Adrenal gland (tissue), 12 donors: ENCODE results near the gene PFAS. TPM values are rescaled to one million over a fixed set of nuclear protein-coding genes. Genes with fewer than 3 reads are reported as not detected.
"Not testable (repeated sequence)": the region's sequence is repeated elsewhere in the genome, so short reads cannot be mapped to it uniquely, and the experiment has no call there.

Experiments
- DNase-seq, 7 donors: peaks; one replicate each; pipeline ENCODE4 v3.0.0-alpha.2; 2019 to 2020
- H3K27ac ChIP-seq, 5 donors: fragments of 200-600 bp; sonication (generic) in 4 of 5; 1 replicate in 3 of 5; 2 replicates in 2 of 5; pipeline versions ENCODE4 v1.5.1 to v1.8.0; 2016 to 2020; ENCODE audit warnings: mild to moderate bottlenecking in 1 of 5
- H3K27me3 ChIP-seq: fragments of 200-600 bp; 2 replicates; pipeline ENCODE4 v1.8.0; 2021
- H3K36me3 ChIP-seq, 2 donors: fragments of 200-600 bp; replicated peaks in 1 of 2; 1 replicate in 1 of 2; 2 replicates in 1 of 2; pipeline versions ENCODE4 v1.5.1 to v1.8.0; 2018 to 2022
- H3K4me1 ChIP-seq, 2 donors: fragments of 200-600 bp; replicated peaks in 1 of 2; 1 replicate in 1 of 2; 2 replicates in 1 of 2; pipeline versions ENCODE4 v1.5.1 to v1.8.0; 2018 to 2021
- H3K4me3 ChIP-seq, 4 donors: fragments of 200-600 bp; sonication (generic) in 3 of 4; one replicate each; pipeline ENCODE4 v1.5.1; 2016 to 2018
- H3K9me3 ChIP-seq, 3 donors: fragments of 200-600 bp; sonication (generic) in 1 of 3; replicated peaks in 1 of 3; 1 replicate in 2 of 3; 2 replicates in 1 of 3; pipeline versions ENCODE4 v1.5.1 to v1.8.0; 2016 to 2021
- CTCF ChIP-seq, 6 experiments: fragments of 450-650 bp in 4 of 6; fragments of 200-600 bp in 2 of 6; sonication (generic) in 1 of 6; IDR thresholded peaks; 1 replicate in 5 of 6; 2 replicates in 1 of 6; pipeline versions ENCODE4 v1.5.1 to v1.8.0; 2016 to 2021; ENCODE audit warnings: antibody characterized with exemption in 6 of 6, mild to moderate bottlenecking in 2 of 6, moderate library complexity in 1 of 6
- POLR2A ChIP-seq, 2 donors: fragments of 450-650 bp; IDR thresholded peaks; one replicate each; pipeline ENCODE4 v1.6.1; 2017; ENCODE audit warnings: antibody characterized with exemption in 2 of 2, mild to moderate bottlenecking in 2 of 2, moderate library complexity in 1 of 2
- whole genome bisulfite sequencing, 4 donors: extraction: QIAGEN DNeasy Blood & Tissue Kit in 2 of 4; methylation state at CpG; one replicate each; pipeline versions ENCODE4 v1.1.5 to v1.1.7; 2013 to 2017; 5-methylcytosine and 5-hydroxymethylcytosine counted together
- intact Hi-C, 2 donors: fragments of 100-400 bp; cut with DNase I; formaldehyde crosslinking; loops; one replicate each; pipeline versions ENCODE4 v1.14.1 to v1.15.0; 2022 to 2023
- polyA plus RNA-seq, 3 donors: library from polyadenylated mRNA; stranded (reverse); fragments of 200-250 nt in 2 of 3; fragments of 350-450 nt in 1 of 3; fragmentation: Illumina TruSeq in 1 of 3; extraction: RNeasy Lipid Tissue Mini Kit (QIAGEN cat#74804) in 1 of 3; gene quantifications; one replicate each; pipeline ENCODE4 v1.2.3, GENCODE V29; 2013 to 2014
- total RNA-seq, 9 donors: library from RNA; depleted of rRNA in 4 of 9; stranded (reverse); fragments of >200 nt in 4 of 9; fragments of 120-200 nt in 1 of 9; fragmentation: NEBNext Ultra II Directional in 1 of 9; extraction: Animal tissue kit (Norgen Biotek cat#: 25700) in 1 of 9; gene quantifications; one replicate each; pipeline versions ENCODE4 v1.1.0 to v1.2.4, GENCODE V29; 2013 to 2023
- donor health status: healthy with polysubstance abuse.
- donor health status: Bipolar disorder and iron deficiency.
- donor health status: DM: yes; HTN: yes; CAD: no.
- donor health status: DM: no; HTN: no; CAD: no.
- donor health status: DM: no; HTN: no; CAD: no.
- donor health status: DM: yes; HTN: yes; CAD: no.

Gene PFAS
- total and polyA plus RNA-seq, 12 donors = 9.7 to 53.6 (median 21.8) TPM

DNA sequence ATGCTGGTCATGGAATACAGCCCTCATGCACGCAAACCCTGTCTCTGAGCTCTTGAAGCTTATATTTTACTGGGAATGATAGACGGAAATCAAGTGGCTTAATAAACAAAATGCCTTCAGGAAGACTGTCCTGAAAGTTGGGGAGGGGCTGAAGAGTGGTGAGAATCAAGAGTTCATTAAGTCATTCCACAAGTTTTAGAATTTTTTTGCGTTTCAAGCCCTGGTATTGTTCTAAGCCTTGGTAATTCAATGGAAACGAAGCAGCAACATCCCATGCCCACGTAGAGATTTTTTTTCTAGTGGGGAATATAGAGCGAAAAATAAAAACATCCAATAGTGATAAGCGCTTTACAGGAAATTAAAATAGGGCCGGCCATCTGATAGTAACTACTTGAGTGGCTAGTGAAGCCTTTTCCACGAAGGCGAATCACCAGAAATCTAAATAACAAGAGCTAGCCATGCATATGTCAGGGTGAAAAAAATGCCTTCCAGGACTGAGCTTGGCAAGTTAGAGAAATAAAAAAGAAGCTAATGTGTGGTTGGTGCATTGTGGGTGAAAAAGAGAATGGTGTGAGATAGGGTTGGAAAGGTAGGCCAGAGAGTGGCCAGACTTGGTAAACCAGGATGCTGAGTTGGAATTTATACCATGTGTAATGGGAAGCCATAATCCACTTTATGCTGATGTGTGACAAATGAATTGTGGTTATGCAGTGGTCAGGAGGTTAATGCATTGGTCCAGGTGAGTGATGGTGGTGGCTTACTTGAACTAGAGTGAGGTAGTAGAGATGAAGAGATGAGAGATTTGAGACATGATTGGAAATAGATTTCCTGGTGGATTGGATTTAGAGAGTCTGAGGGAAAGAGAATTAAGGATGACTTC is 772 bp downstream of the PFAS start:
- H3K27ac ChIP-seq = peak overlapping the region in 2 of 5 donors; percentile 95 to 99

GRCh38 chr17:8251411-8251810 is 2.3 kb downstream of the PFAS start:
- not testable (repeated sequence) for H3K27ac ChIP-seq, H3K27me3 ChIP-seq, DNase-seq, H3K9me3 ChIP-seq, H3K4me1 ChIP-seq, H3K4me3 ChIP-seq
- WGBS, 4 donors = 68 to 89% (median 76%) methylated on average over 2 of the region's 2 CpGs
- intact Hi-C loops = loop anchor here (5.0 kb wide), 2 partner anchors 36 to 41 kb away; partner anchors contain the start of gene RANGRF (in 1 of the 2)
- H3K36me3 ChIP-seq = peaks cover 0 to 21% of the 10 kb centered on the region in 2 donors

More for the DNA sequence above, 772 bp downstream of the PFAS start:
- no peak for TF ChIP-seq CTCF (IDR thresholded peaks at IDR 0.05)
- Histone ChIP-seq H3K9me3 (no peaks in the 10 kb centered on the region), H3K27me3 (no peaks in the 10 kb centered on the region), H3K36me3 (peaks cover 0 to 7% of the 10 kb centered on the region in 2 donors), H3K4me3 (peak overlapping the region; percentile 38 to 85 (median 56)), H3K4me1 (peaks cover 0 to 8% of the 10 kb centered on the region in 2 donors)
- no peak for DNase-seq
- intact Hi-C loops = loop anchor here (5.0 kb wide), 2 partner anchors 37 to 42 kb away; partner anchors contain the start of gene RANGRF (in 1 of the 2)
- WGBS, 4 donors = 13 to 16% (median 15%) methylated on average over 10 of the region's 10 CpGs

GRCh38 chr17:8253801-8254200 is 4.7 kb downstream of the PFAS start:
- no peak for TF ChIP-seq POLR2A (IDR thresholded peaks at IDR 0.05)
- TF ChIP-seq CTCF (IDR thresholded peaks at IDR 0.05) = peak in 2 of 6 experiments; percentile 18 to 28
- H3K36me3 ChIP-seq = peaks cover 0 to 37% of the 10 kb centered on the region in 2 donors
- H3K27me3 ChIP-seq = no peaks in the 10 kb centered on the region
- H3K4me1 ChIP-seq = peaks cover 0 to 8% of the 10 kb centered on the region in 2 donors
- H3K27ac ChIP-seq = no peak overlapping the region
- WGBS, 4 donors = 56 to 84% (median 65%) methylated on average over 2 to 8 of the region's 8 CpGs
- H3K4me3 ChIP-seq = no peak overlapping the region
- peak in 2 of 7 donors; percentile 28 to 34 for DNase-seq
- intact Hi-C loops = loop anchor here (5.0 kb wide), 2 partner anchors 34 to 38 kb away; partner anchors contain the start of gene RANGRF (in 1 of the 2)
- H3K9me3 ChIP-seq = no peaks in the 10 kb centered on the region

DNA sequence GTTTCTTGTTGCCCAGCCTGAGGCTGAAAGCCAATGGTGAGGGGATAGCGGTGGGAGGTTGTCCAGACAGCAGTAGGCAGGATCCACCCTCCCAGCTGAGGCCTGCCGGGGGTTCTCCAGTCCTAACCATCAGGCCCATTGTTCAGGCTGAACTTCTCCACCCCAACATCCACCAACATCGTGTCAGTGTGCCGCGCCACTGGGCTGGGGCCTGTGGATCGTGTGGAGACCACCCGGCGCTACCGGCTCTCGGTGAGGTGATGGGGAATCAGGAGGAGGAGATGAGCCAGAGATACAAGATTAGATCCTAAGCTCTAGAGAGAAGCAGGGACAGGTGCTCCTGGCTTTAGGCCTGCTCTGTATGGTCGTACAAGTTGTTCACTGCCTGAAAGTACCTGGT is 5.8 kb downstream of the PFAS start:
- H3K36me3 ChIP-seq = peaks cover 0 to 37% of the 10 kb centered on the region in 2 donors
- H3K9me3 ChIP-seq = no peaks in the 10 kb centered on the region
- intact Hi-C loops = loop anchor here (5.0 kb wide), 2 partner anchors 32 to 37 kb away; partner anchors contain the start of gene RANGRF (in 1 of the 2)

More for the DNA sequence above, 5.8 kb downstream of the PFAS start:
- WGBS, 4 donors = 93 to 98% (median 94%) methylated on average over 4 to 11 of the region's 11 CpGs
- Histone ChIP-seq H3K27ac (no peak overlapping the region), H3K27me3 (no peaks in the 10 kb centered on the region), H3K4me1 (peaks cover 0 to 2% of the 10 kb centered on the region in 2 donors), H3K4me3 (no peak overlapping the region)
- DNase-seq = no peak
- TF ChIP-seq CTCF (IDR thresholded peaks at IDR 0.05) (no peak), POLR2A (IDR thresholded peaks at IDR 0.05) (no peak)
